ENCODE results near the gene CNGA2.

CNGA2 gene

GRCh38 chrX:151711154-151711553, 23.4 kb upstream of the CNGA2 start:
- in situ Hi-C loops (cut with HindIII; ENCODE audit: low sequenced_read_pairs): no loop called here

- in situ Hi-C loops (cut with HindIII; ENCODE audit: low sequenced_read_pairs): no loop called here
Measured at GRCh38 chrX:151711787-151712186, 22.8 kb upstream of the CNGA2 start.

GRCh38 chrX:151712253-151712652, 22.3 kb upstream of the CNGA2 start:
- in situ Hi-C loops (cut with HindIII; ENCODE audit: low sequenced_read_pairs): no loop called here

- in situ Hi-C loops (cut with HindIII; ENCODE audit: low sequenced_read_pairs): no loop called here
Measured at GRCh38 chrX:151713849-151714248, 20.7 kb upstream of the CNGA2 start.

DNA sequence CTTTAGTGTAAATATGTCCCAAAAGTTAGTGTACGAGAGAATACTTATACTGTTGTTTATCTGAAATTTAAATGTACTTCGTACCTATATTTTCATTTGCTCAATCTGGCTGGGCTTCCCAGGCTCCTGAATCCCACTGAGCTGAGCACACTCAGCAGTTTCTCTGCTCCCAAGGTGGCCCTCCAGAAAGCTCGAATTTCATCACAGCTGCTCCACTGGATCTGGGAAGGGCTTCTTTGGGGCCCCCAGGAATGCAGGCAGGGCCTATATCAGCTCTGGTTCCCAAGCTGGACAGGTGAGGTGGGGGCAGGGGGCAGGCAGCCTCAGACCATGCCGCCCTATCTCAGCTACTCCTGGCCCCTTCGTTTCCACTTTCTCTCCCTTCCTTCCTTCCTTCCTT, 20.2 kb upstream of the CNGA2 start:
- in situ Hi-C loops (cut with HindIII; ENCODE audit: low sequenced_read_pairs): no loop called here

- in situ Hi-C loops (cut with HindIII; ENCODE audit: low sequenced_read_pairs): no loop called here
Measured at GRCh38 chrX:151715752-151716151, 18.8 kb upstream of the CNGA2 start, which contains the start of gene FATE1. TSS of gene FATE1 (plus strand) at chrX:151716035. CDS start at chrX:151716120, 85 bp downstream.

- in situ Hi-C loops (cut with HindIII; ENCODE audit: low sequenced_read_pairs): no loop called here
Measured at GRCh38 chrX:151722241-151722846, 12.2 kb upstream of the CNGA2 start.

GRCh38 chrX:151723156-151723760, 11.3 kb upstream of the CNGA2 start:
- in situ Hi-C loops (cut with HindIII; ENCODE audit: low sequenced_read_pairs): no loop called here

DNA sequence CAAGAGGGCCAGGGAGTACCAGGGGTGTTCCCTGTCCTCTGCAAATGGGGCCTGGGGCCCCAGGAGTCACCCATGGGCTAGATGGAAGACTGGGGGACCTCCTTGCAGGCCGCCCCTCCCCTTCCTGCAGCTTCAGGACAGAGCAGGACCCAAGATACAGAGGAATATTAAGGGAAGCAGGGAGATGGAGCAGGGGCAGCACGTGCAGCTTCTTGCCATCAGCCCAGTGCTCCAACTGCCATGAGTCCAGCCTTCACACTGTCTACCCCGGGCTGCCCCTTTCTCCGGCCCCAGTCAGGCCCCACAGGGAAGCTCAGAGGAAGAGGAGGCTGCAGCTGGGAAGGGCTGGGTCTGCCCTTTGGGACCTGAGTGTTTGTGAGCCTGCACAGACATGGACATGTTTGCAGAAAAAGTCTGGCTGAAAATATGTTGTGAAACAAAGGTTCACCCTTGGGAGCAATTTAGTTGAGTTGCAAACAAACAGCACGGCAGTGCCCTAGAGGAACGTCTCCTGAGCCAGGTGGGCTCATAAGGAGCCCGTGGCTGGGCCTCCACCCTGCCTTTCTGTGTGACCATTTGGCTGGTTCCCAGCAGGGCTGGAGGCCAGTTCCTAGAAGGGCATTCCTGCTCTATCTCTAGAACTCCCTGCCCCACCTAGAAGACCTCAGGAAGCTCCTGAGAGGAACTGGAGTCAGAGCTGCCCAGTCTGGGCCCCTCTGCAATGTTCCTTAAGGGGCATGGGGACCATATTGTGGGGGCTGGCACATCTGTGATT, 9.8 kb upstream of the CNGA2 start:
- in situ Hi-C loops (cut with HindIII; ENCODE audit: low sequenced_read_pairs): no loop called here

- in situ Hi-C loops (cut with HindIII; ENCODE audit: low sequenced_read_pairs): no loop called here
Measured at GRCh38 chrX:151725338-151725614, 9.3 kb upstream of the CNGA2 start.

GRCh38 chrX:151726751-151727150, 7.8 kb upstream of the CNGA2 start:
- in situ Hi-C loops (cut with HindIII; ENCODE audit: low sequenced_read_pairs): no loop called here

GRCh38 chrX:151727346-151727745, 7.2 kb upstream of the CNGA2 start:
- in situ Hi-C loops (cut with HindIII; ENCODE audit: low sequenced_read_pairs): no loop called here

GRCh38 chrX:151729056-151729725, 5.4 kb upstream of the CNGA2 start:
- in situ Hi-C loops (cut with HindIII; ENCODE audit: low sequenced_read_pairs): no loop called here

DNA sequence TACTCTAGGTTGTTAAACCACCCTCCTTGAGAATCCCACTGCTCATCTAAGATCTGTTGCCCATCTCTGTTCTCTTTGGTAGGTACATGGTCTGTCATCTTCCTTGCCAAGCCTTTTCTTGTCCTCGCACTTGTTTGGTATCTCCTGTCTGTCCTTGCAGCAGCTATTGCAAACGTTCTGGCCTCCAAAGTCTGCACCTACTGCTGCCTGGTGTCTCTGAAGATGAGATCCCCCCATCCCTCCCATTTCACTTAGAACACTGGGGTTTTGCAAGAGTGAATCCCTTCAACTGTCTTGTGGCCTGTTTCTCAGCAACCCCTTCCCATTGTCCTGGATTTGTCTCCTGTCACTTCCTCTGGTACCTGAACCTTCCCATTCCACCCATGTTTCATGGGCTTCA, 673 bp downstream of the CNGA2 start:
- in situ Hi-C loops (cut with HindIII; ENCODE audit: low sequenced_read_pairs): no loop called here

- in situ Hi-C loops (cut with HindIII; ENCODE audit: low sequenced_read_pairs): no loop called here
Measured at GRCh38 chrX:151736685-151737084, 2.1 kb downstream of the CNGA2 start.

DNA sequence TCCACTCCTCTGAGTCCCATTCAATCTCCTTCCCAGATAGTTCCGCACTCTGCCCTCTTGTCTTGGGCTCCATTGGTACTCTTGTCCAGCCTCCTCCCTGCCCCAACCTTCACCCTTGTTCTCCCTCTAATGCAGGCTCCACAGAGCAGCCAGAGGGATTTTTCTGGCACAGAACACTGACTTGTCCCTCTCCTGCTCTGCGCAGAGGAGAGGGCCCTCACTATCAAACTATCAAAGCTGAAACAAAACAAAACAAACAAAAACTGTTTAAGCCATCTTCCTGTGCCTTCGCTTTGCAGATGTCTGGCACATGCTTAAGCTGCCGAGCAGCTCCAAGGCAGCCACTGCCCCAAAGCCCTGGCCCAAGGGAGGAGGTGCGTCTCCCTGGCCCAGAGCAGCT, 2.9 kb downstream of the CNGA2 start:
- in situ Hi-C loops (cut with HindIII; ENCODE audit: low sequenced_read_pairs): no loop called here

DNA sequence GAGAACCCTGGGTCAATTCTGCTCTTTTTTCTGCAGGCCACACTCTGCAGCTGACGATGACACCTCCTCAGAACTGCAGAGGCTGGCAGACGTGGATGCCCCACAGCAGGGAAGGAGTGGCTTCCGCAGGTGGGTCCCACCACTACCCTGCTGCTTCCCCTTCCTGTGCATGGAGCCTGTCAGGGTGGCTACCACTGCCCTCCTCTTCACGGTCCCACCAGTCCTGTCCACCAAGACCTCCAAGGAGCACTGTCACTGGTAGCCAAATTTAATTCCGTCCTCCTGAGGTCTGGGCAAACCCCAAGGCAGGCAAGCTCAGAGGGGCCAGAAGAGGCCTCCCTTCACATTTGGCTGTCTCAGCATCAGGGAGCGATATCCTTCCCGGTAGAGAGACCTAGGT, 4.2 kb downstream of the CNGA2 start:
- in situ Hi-C loops (cut with HindIII; ENCODE audit: low sequenced_read_pairs): no loop called here

DNA sequence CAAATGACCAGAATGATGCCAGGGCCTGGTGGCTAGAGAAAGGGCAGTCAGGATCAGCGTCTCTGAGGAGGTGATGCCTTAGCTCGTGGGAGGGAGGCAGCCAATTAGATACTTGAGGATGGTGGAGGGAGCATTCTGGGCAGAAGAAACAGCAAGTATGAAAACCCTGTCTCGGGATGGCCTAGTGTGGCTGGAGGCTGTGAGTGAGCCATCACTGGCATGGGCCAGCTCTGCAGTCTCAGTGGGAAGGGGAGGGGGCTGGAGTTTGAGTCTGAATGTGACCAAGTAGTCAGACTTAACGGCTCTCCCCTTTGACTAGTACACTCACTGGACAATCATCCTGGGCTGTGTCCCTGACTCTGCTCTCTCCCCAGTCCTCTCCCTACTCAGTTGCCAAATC, 7.1 kb downstream of the CNGA2 start:
- in situ Hi-C loops (cut with HindIII; ENCODE audit: low sequenced_read_pairs): no loop called here

- in situ Hi-C loops (cut with HindIII; ENCODE audit: low sequenced_read_pairs): no loop called here
Measured at GRCh38 chrX:151742311-151742710, 7.8 kb downstream of the CNGA2 start.

GRCh38 chrX:151743651-151744470, 9.3 kb downstream of the CNGA2 start:
- in situ Hi-C loops (cut with HindIII; ENCODE audit: low sequenced_read_pairs): no loop called here

DNA sequence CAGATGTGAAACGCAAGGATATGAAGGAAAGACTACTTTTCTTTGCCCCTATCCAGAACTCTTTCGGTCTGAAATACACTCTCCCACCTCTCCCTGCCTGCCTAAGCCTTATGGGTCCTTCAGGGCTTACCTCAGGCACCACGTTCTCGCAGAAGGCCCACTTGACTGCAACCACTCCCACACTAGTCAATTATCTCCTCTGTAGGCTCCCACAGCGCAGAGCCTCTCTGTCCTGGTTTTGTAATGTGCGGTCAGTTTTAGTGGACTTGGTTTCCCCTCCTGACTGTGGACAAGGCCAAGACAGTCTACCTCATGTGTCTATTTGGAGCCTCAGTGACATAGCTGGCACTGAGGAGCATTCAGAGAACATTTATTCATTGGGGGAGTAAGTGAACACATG, 11.1 kb downstream of the CNGA2 start:
- in situ Hi-C loops (cut with HindIII; ENCODE audit: low sequenced_read_pairs): no loop called here

Data from DLD1 (cell line).